A673 (cell line): ENCODE measurements around the gene TNIP3. TPM values are rescaled to one million over a fixed set of nuclear protein-coding genes. Genes with fewer than 3 reads are reported as not detected.

ENCODE experiments used
- BruUV-seq: library from RNA; stranded (reverse); fragments of 400-500 nt; replicated peaks from 2 replicates; lab custom pipeline; 2021; lab: Mats Ljungman, UMichigan
- CTCF ChIA-PET: fragments of 300-600 bp; sonication (Branson Sonifier 250); formaldehyde crosslinking; loops from one replicate; lab custom pipeline; 2022; ENCODE audit warnings: antibody characterized with exemption; lab: Charles Lee
- POLR2A ChIA-PET: fragments of 300-600 bp; sonication (Branson Sonifier 250); formaldehyde crosslinking; loops from one replicate; lab custom pipeline; 2022; ENCODE audit warnings: antibody characterized with exemption; ENCODE audit not compliant: low non-redundant PET; lab: Charles Lee
- DNase-seq: peaks from one replicate; pipeline ENCODE4 v3.0.0-alpha.2; 2015; ENCODE audit warnings: low spot score
- H3K27ac ChIP-seq: fragments of 200-600 bp; sonication (generic); 2 replicates; pipeline ENCODE4 v1.5.1; 2016; ENCODE audit warnings: mixed run types, low read depth, mild to moderate bottlenecking, mixed read lengths, antibody characterized with exemption, low read length; ENCODE audit not compliant: poor library complexity, severe bottlenecking
- H3K27me3 ChIP-seq: fragments of 200-600 bp; sonication (generic); replicated peaks from 2 replicates; pipeline ENCODE4 v1.6.1; 2017; ENCODE audit warnings: mixed run types, low read depth, mild to moderate bottlenecking, mixed read lengths, antibody characterized with exemption, low read length; ENCODE audit not compliant: insufficient read depth, poor library complexity
- H3K36me3 ChIP-seq: fragments of 200-600 bp; sonication (generic); 2 replicates; pipeline ENCODE4 v1.6.1; 2016; ENCODE audit warnings: mixed run types, mild to moderate bottlenecking, mixed read lengths, antibody characterized with exemption, low read length; ENCODE audit not compliant: insufficient read depth, poor library complexity, severe bottlenecking
- H3K4me1 ChIP-seq: fragments of 200-600 bp; sonication (generic); 2 replicates; pipeline ENCODE4 v1.6.1; 2017; ENCODE audit warnings: mixed run types, mild to moderate bottlenecking, mixed read lengths, antibody characterized with exemption, low read length; ENCODE audit not compliant: insufficient read depth, poor library complexity, severe bottlenecking
- H3K4me3 ChIP-seq: fragments of 200-600 bp; sonication (generic); 2 replicates; pipeline ENCODE4 v1.5.1; 2016; ENCODE audit warnings: low read depth, mixed run types, mild to moderate bottlenecking, mixed read lengths, low read length; ENCODE audit not compliant: poor library complexity, severe bottlenecking
- H3K9me3 ChIP-seq: fragments of 200-600 bp; sonication (generic); 2 replicates; pipeline ENCODE4 v1.6.1; 2016; ENCODE audit warnings: mixed run types, low read depth, mild to moderate bottlenecking, mixed read lengths, antibody characterized with exemption, low read length; ENCODE audit not compliant: poor library complexity, severe bottlenecking
- EZH2 ChIP-seq: fragments of 200-600 bp; sonication (generic); IDR thresholded peaks from 2 replicates; pipeline ENCODE4 v1.6.1; 2017; ENCODE audit warnings: borderline replicate concordance, low read depth, mild to moderate bottlenecking, mixed read lengths, antibody characterized with exemption, low read length; ENCODE audit not compliant: poor library complexity, severe bottlenecking
- intact Hi-C: fragments of 100-400 bp; cut with micrococcal nuclease; formaldehyde crosslinking; loops from one replicate; pipeline ENCODE4 v1.10.0; 2022; ENCODE audit not compliant: unreplicated experiment
- total RNA-seq: library from RNA; stranded (reverse); gene quantifications from 2 replicates; pipeline ENCODE4 v1.2.3, GENCODE V29; 2021
- TF ChIP-seq, protein P1 (sequence below): fragments of 300-800, 200-600 bp; sonication (generic); conservative IDR thresholded peaks from 2 replicates; pipeline ENCODE4 v1.5.1; 2017; ENCODE audit warnings: low read depth, mild to moderate bottlenecking, antibody characterized with exemption, low read length, moderate library complexity, mixed read lengths

The TNIP3 gene
- total RNA-seq, 1 experiment from 2014 or later: 0.58 TPM

- no peaks in the 10 kb centered on the region for H3K27me3 ChIP-seq
- no TSS peak for BruUV-seq
- TF ChIP-seq EZH2: no peak
- TF ChIP-seq, protein P1, sequence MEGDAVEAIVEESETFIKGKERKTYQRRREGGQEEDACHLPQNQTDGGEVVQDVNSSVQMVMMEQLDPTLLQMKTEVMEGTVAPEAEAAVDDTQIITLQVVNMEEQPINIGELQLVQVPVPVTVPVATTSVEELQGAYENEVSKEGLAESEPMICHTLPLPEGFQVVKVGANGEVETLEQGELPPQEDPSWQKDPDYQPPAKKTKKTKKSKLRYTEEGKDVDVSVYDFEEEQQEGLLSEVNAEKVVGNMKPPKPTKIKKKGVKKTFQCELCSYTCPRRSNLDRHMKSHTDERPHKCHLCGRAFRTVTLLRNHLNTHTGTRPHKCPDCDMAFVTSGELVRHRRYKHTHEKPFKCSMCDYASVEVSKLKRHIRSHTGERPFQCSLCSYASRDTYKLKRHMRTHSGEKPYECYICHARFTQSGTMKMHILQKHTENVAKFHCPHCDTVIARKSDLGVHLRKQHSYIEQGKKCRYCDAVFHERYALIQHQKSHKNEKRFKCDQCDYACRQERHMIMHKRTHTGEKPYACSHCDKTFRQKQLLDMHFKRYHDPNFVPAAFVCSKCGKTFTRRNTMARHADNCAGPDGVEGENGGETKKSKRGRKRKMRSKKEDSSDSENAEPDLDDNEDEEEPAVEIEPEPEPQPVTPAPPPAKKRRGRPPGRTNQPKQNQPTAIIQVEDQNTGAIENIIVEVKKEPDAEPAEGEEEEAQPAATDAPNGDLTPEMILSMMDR: no peak
- peaks cover 31% of the 10 kb centered on the region for H3K4me1 ChIP-seq
- DNase-seq: no peak
- POLR2A ChIA-PET: no interaction called here
- H3K4me3 ChIP-seq: no peak overlapping the region
- intact Hi-C loops: no loop called here
- CTCF ChIA-PET: no interaction called here
- no peaks in the 10 kb centered on the region for H3K36me3 ChIP-seq
- no peaks in the 10 kb centered on the region for H3K9me3 ChIP-seq
- no peak overlapping the region for H3K27ac ChIP-seq
Measured at GRCh38 chr4:121151942-121152341, 12.2 kb downstream of the TNIP3 start.

GRCh38 chr4:121150486-121150885 is 13.6 kb downstream of the TNIP3 start:
- H3K4me1 ChIP-seq: peaks cover 31% of the 10 kb centered on the region
- BruUV-seq: no TSS peak
- ChIA-PET POLR2A (no interaction called here), CTCF (no interaction called here)
- no peaks in the 10 kb centered on the region for H3K36me3 ChIP-seq
- intact Hi-C loops: no loop called here
- TF ChIP-seq EZH2: no peak
- TF ChIP-seq, protein P1: no peak
- H3K27ac ChIP-seq: no peak overlapping the region
- no peaks in the 10 kb centered on the region for H3K9me3 ChIP-seq
- H3K27me3 ChIP-seq: no peaks in the 10 kb centered on the region
- DNase-seq: no peak
- no peak overlapping the region for H3K4me3 ChIP-seq

- H3K4me1 ChIP-seq: peaks cover 27% of the 10 kb centered on the region
- no peak for TF ChIP-seq EZH2
- TF ChIP-seq, protein P1: no peak
- CTCF ChIA-PET: no interaction called here
- no peak overlapping the region for H3K27ac ChIP-seq
- no TSS peak for BruUV-seq
- no peaks in the 10 kb centered on the region for H3K27me3 ChIP-seq
- no peak overlapping the region for H3K4me3 ChIP-seq
- DNase-seq: no peak
- no peaks in the 10 kb centered on the region for H3K36me3 ChIP-seq
- H3K9me3 ChIP-seq: no peaks in the 10 kb centered on the region
- POLR2A ChIA-PET: no interaction called here
- intact Hi-C loops: no loop called here
Measured at GRCh38 chr4:121150003-121150402, 14.1 kb downstream of the TNIP3 start.
